Measurements from ENCODE around the gene APOBR. TPM values are rescaled to one million over a fixed set of nuclear protein-coding genes. Genes with fewer than 3 reads are reported as not detected.
A peak's percentile ranks its signal among the peaks of the same experiment; 100 is the strongest.

APOBR gene
- total and polyA plus RNA-seq, 2 of the 13 experiments (the other 11 are each of a cell fraction or from before 2014, with no cell fraction given), result 0.03 TPM; not detected in 1

DNA sequence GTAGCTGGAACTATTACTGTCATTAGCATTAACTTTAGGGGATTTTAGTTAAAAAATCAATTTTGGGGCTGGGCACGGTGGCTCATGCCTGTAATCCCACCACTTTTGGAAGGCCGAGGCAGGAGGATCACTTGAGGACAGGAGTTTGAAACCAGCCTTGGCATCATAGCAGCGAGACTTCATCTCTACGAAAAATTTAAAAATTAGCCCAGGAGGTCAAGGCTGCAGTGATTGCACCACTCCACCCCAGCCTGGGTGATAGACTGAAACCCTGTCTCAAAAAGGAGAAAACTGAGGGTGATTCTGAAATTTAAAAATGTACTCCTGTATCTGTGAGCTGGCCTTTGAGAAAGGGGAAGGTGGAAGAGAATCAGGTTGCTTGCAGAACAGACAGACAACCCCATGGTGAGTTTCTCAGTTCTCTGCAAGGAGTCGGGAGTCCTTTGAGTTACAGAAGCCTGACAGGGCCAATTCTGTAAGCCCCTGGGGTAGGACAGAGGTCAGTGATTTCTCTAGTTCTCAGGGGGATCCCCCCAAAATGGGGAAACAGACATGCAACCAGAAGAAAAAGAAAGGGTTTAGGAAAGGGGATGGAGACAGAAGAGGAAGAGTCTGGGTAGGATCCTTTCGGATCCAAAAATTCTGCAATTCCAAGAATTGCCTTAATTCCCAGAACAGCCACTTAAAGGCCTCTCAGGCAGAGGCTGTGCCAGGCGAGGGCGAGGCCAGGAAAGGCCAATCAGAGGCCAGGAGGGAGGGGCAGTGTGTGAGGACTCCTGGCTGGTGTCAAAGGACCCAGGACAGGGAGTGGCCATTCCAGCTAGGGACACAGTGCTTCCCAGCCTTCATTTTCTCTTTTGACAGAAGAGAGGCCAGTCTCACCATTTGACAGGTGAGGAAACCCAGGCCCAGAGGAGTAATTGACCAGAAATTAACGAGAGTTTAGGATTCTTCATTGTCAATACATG is 37.6 kb downstream of the APOBR start (continued):
- TF ChIP-seq, protein P1, sequence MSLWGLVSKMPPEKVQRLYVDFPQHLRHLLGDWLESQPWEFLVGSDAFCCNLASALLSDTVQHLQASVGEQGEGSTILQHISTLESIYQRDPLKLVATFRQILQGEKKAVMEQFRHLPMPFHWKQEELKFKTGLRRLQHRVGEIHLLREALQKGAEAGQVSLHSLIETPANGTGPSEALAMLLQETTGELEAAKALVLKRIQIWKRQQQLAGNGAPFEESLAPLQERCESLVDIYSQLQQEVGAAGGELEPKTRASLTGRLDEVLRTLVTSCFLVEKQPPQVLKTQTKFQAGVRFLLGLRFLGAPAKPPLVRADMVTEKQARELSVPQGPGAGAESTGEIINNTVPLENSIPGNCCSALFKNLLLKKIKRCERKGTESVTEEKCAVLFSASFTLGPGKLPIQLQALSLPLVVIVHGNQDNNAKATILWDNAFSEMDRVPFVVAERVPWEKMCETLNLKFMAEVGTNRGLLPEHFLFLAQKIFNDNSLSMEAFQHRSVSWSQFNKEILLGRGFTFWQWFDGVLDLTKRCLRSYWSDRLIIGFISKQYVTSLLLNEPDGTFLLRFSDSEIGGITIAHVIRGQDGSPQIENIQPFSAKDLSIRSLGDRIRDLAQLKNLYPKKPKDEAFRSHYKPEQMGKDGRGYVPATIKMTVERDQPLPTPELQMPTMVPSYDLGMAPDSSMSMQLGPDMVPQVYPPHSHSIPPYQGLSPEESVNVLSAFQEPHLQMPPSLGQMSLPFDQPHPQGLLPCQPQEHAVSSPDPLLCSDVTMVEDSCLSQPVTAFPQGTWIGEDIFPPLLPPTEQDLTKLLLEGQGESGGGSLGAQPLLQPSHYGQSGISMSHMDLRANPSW (CRISPR knock-in tag; IDR thresholded peaks at IDR 0.05; ENCODE audit: borderline replicate concordance), result no peak
- 0 out of 2 replicates have a peak, but pooled peaks have one; percentile 12 for TF ChIP-seq ZMYM4 (CRISPR knock-in tag; IDR thresholded peaks at IDR 0.05)
- peak; percentile 65; the same call in 1 of the 2 replicates for TF ChIP-seq PHF21A (CRISPR knock-in tag; IDR thresholded peaks at IDR 0.05)
- no peak for TF ChIP-seq SATB2 (CRISPR knock-in tag; IDR thresholded peaks at IDR 0.05)
- TF ChIP-seq MBD4 (IDR thresholded peaks at IDR 0.05; ENCODE audit: borderline replicate concordance, low read length), result no peak
- TF ChIP-seq NFE2L2 (IDR thresholded peaks at IDR 0.05; ENCODE audit: low read length), result no peak
- no peak for TF ChIP-seq ZNF256 (CRISPR knock-in tag; conservative IDR thresholded peaks at IDR 0.05)
- TF ChIP-seq GATAD2A (CRISPR knock-in tag; IDR thresholded peaks at IDR 0.05), result no peak; the same call in 1 of the 2 replicates
- TF ChIP-seq ZNF563 (CRISPR knock-in tag; IDR thresholded peaks at IDR 0.05), result no peak
- TF ChIP-seq ZZZ3 (CRISPR knock-in tag; IDR thresholded peaks at IDR 0.05; ENCODE audit: borderline replicate concordance), result no peak
- no peak for TF ChIP-seq SIX4 (CRISPR knock-in tag; IDR thresholded peaks at IDR 0.05)
- peak; percentile 61; the same call in 1 of the 2 replicates for TF ChIP-seq ZNF44 (CRISPR knock-in tag; IDR thresholded peaks at IDR 0.05)
- peak; percentile 58; the same call in 1 of the 2 replicates for TF ChIP-seq ZMYM3 (CRISPR knock-in tag; IDR thresholded peaks at IDR 0.05)
- peak; percentile 66 for TF ChIP-seq TEAD3 (CRISPR knock-in tag; optimal IDR thresholded peaks at IDR 0.05; ENCODE audit: borderline replicate concordance)
- TF ChIP-seq, protein P2, sequence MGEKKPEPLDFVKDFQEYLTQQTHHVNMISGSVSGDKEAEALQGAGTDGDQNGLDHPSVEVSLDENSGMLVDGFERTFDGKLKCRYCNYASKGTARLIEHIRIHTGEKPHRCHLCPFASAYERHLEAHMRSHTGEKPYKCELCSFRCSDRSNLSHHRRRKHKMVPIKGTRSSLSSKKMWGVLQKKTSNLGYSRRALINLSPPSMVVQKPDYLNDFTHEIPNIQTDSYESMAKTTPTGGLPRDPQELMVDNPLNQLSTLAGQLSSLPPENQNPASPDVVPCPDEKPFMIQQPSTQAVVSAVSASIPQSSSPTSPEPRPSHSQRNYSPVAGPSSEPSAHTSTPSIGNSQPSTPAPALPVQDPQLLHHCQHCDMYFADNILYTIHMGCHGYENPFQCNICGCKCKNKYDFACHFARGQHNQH (CRISPR knock-in tag; IDR thresholded peaks at IDR 0.05), result no peak; the same call in 1 of the 2 replicates
- TF ChIP-seq ZNF850 (CRISPR knock-in tag; conservative IDR thresholded peaks at IDR 0.05), result no peak
- no peak for TF ChIP-seq NFIC (IDR thresholded peaks at IDR 0.05; ENCODE audit: low read length)
- no peak for TF ChIP-seq FOXK1 (CRISPR knock-in tag; IDR thresholded peaks at IDR 0.05; ENCODE audit: borderline replicate concordance, low read depth)
- no peak for TF ChIP-seq GATAD1 (CRISPR knock-in tag; IDR thresholded peaks at IDR 0.05)
- TF ChIP-seq ZNF589 (CRISPR knock-in tag; conservative IDR thresholded peaks at IDR 0.05), result no peak
- TF ChIP-seq, protein P3, sequence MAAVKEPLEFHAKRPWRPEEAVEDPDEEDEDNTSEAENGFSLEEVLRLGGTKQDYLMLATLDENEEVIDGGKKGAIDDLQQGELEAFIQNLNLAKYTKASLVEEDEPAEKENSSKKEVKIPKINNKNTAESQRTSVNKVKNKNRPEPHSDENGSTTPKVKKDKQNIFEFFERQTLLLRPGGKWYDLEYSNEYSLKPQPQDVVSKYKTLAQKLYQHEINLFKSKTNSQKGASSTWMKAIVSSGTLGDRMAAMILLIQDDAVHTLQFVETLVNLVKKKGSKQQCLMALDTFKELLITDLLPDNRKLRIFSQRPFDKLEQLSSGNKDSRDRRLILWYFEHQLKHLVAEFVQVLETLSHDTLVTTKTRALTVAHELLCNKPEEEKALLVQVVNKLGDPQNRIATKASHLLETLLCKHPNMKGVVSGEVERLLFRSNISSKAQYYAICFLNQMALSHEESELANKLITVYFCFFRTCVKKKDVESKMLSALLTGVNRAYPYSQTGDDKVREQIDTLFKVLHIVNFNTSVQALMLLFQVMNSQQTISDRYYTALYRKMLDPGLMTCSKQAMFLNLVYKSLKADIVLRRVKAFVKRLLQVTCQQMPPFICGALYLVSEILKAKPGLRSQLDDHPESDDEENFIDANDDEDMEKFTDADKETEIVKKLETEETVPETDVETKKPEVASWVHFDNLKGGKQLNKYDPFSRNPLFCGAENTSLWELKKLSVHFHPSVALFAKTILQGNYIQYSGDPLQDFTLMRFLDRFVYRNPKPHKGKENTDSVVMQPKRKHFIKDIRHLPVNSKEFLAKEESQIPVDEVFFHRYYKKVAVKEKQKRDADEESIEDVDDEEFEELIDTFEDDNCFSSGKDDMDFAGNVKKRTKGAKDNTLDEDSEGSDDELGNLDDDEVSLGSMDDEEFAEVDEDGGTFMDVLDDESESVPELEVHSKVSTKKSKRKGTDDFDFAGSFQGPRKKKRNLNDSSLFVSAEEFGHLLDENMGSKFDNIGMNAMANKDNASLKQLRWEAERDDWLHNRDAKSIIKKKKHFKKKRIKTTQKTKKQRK (IDR thresholded peaks at IDR 0.05; ENCODE audit: low read length), result no peak
- TF ChIP-seq, protein P4, sequence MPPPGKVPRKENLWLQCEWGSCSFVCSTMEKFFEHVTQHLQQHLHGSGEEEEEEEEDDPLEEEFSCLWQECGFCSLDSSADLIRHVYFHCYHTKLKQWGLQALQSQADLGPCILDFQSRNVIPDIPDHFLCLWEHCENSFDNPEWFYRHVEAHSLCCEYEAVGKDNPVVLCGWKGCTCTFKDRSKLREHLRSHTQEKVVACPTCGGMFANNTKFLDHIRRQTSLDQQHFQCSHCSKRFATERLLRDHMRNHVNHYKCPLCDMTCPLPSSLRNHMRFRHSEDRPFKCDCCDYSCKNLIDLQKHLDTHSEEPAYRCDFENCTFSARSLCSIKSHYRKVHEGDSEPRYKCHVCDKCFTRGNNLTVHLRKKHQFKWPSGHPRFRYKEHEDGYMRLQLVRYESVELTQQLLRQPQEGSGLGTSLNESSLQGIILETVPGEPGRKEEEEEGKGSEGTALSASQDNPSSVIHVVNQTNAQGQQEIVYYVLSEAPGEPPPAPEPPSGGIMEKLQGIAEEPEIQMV (CRISPR knock-in tag; IDR thresholded peaks at IDR 0.05; ENCODE audit: low read depth), result no peak

All from HepG2 (cell line).